Measurements from ENCODE around the gene RRP9.

Gene RRP9

DNA sequence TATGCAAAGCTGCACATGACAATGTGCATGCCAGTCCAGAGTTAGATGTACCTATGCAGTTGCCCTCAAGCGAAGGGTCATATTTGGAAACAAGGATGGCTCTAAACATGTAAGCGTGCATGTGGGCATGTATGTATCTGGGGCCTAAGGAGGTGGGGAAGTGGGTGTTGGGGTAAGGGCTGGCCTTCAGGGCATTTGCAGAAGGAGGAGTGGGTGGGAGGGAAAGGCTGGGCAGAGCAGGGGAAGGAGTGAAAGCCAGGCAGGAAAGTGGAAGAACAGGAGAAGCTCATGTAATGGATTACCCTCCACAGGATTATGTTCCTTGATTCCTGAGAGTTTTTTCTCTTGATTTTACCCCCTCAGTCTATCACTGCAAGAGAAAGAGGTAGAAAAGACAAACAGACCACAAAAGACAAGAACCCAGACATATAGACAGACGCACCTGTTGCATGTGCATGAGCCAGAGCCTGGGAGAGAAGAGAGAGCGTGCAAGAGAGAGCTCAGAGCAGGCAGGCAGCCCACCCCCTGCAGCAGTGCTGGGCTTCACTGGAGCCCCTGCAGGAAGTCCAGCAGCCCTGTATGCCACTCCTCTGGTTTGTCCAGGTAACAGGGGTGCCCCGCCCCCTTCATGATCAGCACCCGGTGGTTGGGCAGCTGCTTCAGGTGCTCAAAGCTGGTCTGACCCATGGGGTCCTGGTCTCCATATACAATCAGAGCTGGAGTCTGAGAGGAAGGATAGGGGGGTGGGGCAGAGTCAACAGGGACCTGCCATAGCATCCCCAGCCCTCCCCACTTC, 27.4 kb upstream of the RRP9 start:
- Histone ChIP-seq H3K9me3 (ENCODE audit: control insufficient read depth, insufficient read depth, low read length) (no peaks in the 10 kb centered on the region), H3K79me2 (ENCODE audit: control insufficient read depth, low read length) (peaks cover 15% of the 10 kb centered on the region), H3K27me3 (ENCODE audit: control insufficient read depth, low read length) (peaks cover 28% of the 10 kb centered on the region), H3K9me2 (replicated peaks; ENCODE audit: control insufficient read depth, low read length) (no peaks in the 10 kb centered on the region), H3K27ac (ENCODE audit: low read depth, low read length) (no peak overlapping the region), H3K4me1 (ENCODE audit: control insufficient read depth, low read length) (peaks cover 17% of the 10 kb centered on the region), H3K4me3 (ENCODE audit: low read length) (no peak overlapping the region), H3K36me3 (ENCODE audit: control insufficient read depth, low read length) (peaks cover 13% of the 10 kb centered on the region), H4K20me1 (ENCODE audit: control insufficient read depth, insufficient read depth, low read depth, low read length) (no peaks in the 10 kb centered on the region; the same call in 1 of the 2 replicates), H3F3A (ENCODE audit: control insufficient read depth, insufficient read depth) (peaks cover 14% of the 10 kb centered on the region; the same call in 1 of the 2 replicates), H3K4me2 (ENCODE audit: low read length) (no peak overlapping the region)
- no peak for TF ChIP-seq EZH2phosphoT487 (IDR thresholded peaks at IDR 0.05; ENCODE audit: borderline replicate concordance, low read length)
- TF ChIP-seq, protein P1, sequence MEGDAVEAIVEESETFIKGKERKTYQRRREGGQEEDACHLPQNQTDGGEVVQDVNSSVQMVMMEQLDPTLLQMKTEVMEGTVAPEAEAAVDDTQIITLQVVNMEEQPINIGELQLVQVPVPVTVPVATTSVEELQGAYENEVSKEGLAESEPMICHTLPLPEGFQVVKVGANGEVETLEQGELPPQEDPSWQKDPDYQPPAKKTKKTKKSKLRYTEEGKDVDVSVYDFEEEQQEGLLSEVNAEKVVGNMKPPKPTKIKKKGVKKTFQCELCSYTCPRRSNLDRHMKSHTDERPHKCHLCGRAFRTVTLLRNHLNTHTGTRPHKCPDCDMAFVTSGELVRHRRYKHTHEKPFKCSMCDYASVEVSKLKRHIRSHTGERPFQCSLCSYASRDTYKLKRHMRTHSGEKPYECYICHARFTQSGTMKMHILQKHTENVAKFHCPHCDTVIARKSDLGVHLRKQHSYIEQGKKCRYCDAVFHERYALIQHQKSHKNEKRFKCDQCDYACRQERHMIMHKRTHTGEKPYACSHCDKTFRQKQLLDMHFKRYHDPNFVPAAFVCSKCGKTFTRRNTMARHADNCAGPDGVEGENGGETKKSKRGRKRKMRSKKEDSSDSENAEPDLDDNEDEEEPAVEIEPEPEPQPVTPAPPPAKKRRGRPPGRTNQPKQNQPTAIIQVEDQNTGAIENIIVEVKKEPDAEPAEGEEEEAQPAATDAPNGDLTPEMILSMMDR (IDR thresholded peaks at IDR 0.05; ENCODE audit: low read depth, low read length, poor library complexity, severe bottlenecking): no peak

GRCh38 chr3:51968170-51968775, 26.6 kb upstream of the RRP9 start:
- Histone ChIP-seq H3K4me1 (ENCODE audit: control insufficient read depth, low read length) (peaks cover 15% of the 10 kb centered on the region), H3K4me2 (ENCODE audit: low read length) (peak overlapping the region; percentile 81)
- TF ChIP-seq, protein P1 (IDR thresholded peaks at IDR 0.05; ENCODE audit: low read depth, low read length, poor library complexity, severe bottlenecking): no peak
- no peak for TF ChIP-seq EZH2phosphoT487 (IDR thresholded peaks at IDR 0.05; ENCODE audit: borderline replicate concordance, low read length)

GRCh38 chr3:51967384-51968169, 25.9 kb upstream of the RRP9 start, which contains the start of gene PCBP4:
TSS of gene PCBP4 (minus strand) at chr3:51967454. CDS start at chr3:51961240, 6,214 bp downstream.
- Histone ChIP-seq H3K9me2 (replicated peaks; ENCODE audit: control insufficient read depth, low read length) (no peaks in the 10 kb centered on the region), H3K27ac (ENCODE audit: low read depth, low read length) (no peak within 1 kb of the TSS), H3K4me3 (ENCODE audit: low read length) (peak within 1 kb of the TSS; percentile 68), H3K27me3 (ENCODE audit: control insufficient read depth, low read length) (peaks cover 37% of the 10 kb centered on the region), H3F3A (ENCODE audit: control insufficient read depth, insufficient read depth) (peaks cover 14% of the 10 kb centered on the region; the same call in 1 of the 2 replicates), H3K79me2 (ENCODE audit: control insufficient read depth, low read length) (peaks cover 5% of the 10 kb centered on the region; the same call in 1 of the 2 replicates), H3K9me3 (ENCODE audit: control insufficient read depth, insufficient read depth, low read length) (no peaks in the 10 kb centered on the region), H3K4me1 (ENCODE audit: control insufficient read depth, low read length) (peaks cover 15% of the 10 kb centered on the region), H3K36me3 (ENCODE audit: control insufficient read depth, low read length) (peaks cover 10% of the 10 kb centered on the region), H4K20me1 (ENCODE audit: control insufficient read depth, insufficient read depth, low read depth, low read length) (no peaks in the 10 kb centered on the region; the same call in 1 of the 2 replicates), H3K4me2 (ENCODE audit: low read length) (peak within 1 kb of the TSS; percentile 81)
- no peak for TF ChIP-seq EZH2phosphoT487 (IDR thresholded peaks at IDR 0.05; ENCODE audit: borderline replicate concordance, low read length)
- TF ChIP-seq, protein P1 (IDR thresholded peaks at IDR 0.05; ENCODE audit: low read depth, low read length, poor library complexity, severe bottlenecking): no peak

More at GRCh38 chr3:51968170-51968775, 26.6 kb upstream of the RRP9 start:
- no peaks in the 10 kb centered on the region for H3K9me2 ChIP-seq (replicated peaks; ENCODE audit: control insufficient read depth, low read length)
- peaks cover 8% of the 10 kb centered on the region for H3K79me2 ChIP-seq (ENCODE audit: control insufficient read depth, low read length)
- H3K4me3 ChIP-seq (ENCODE audit: low read length): peak overlapping the region; percentile 61
- H4K20me1 ChIP-seq (ENCODE audit: control insufficient read depth, insufficient read depth, low read depth, low read length): no peaks in the 10 kb centered on the region; the same call in 1 of the 2 replicates
- H3K36me3 ChIP-seq (ENCODE audit: control insufficient read depth, low read length): peaks cover 10% of the 10 kb centered on the region
- H3K27ac ChIP-seq (ENCODE audit: low read depth, low read length): no peak overlapping the region
- H3F3A ChIP-seq (ENCODE audit: control insufficient read depth, insufficient read depth): peaks cover 14% of the 10 kb centered on the region; the same call in 1 of the 2 replicates
- peaks cover 30% of the 10 kb centered on the region for H3K27me3 ChIP-seq (ENCODE audit: control insufficient read depth, low read length)
- H3K9me3 ChIP-seq (ENCODE audit: control insufficient read depth, insufficient read depth, low read length): no peaks in the 10 kb centered on the region
